Upper lobe of right lung (tissue), 1 donor: Measurements from ENCODE around the gene C10orf105. TPM values are rescaled to one million over a fixed set of nuclear protein-coding genes. Genes with fewer than 3 reads are reported as not detected.

Source experiments
- ATAC-seq: fragments of 200-7000 bp; cut with Tn5 transposase; one replicate; pipeline ENCODE4 v1.9.1; 2020; ENCODE audit warnings: mild to moderate bottlenecking, moderate library complexity
- DNase-seq: peaks from one replicate; pipeline ENCODE4 v3.0.0-alpha.2; 2020
- H3K27ac ChIP-seq: fragments of 200-600 bp; one replicate; pipeline ENCODE4 v1.8.0; 2022
- H3K27me3 ChIP-seq: fragments of 200-600 bp; one replicate; pipeline ENCODE4 v1.8.0; 2022; ENCODE audit warnings: mild to moderate bottlenecking
- H3K36me3 ChIP-seq: fragments of 200-600 bp; one replicate; pipeline ENCODE4 v1.8.0; 2022
- H3K4me1 ChIP-seq: fragments of 200-600 bp; one replicate; pipeline ENCODE4 v1.8.0; 2022
- H3K4me3 ChIP-seq: fragments of 200-600 bp; one replicate; pipeline ENCODE4 v1.8.0; 2022; ENCODE audit warnings: mild to moderate bottlenecking
- H3K9me3 ChIP-seq: fragments of 200-600 bp; one replicate; pipeline ENCODE4 v1.8.0; 2022
- CTCF ChIP-seq: fragments of 200-600 bp; IDR thresholded peaks from one replicate; pipeline ENCODE4 v1.8.0; 2022; ENCODE audit warnings: antibody characterized with exemption
- intact Hi-C: fragments of 100-400 bp; cut with DNase I; formaldehyde crosslinking; loops from one replicate; pipeline ENCODE4 v1.11.0; 2022
- total RNA-seq: library from RNA; stranded (reverse); fragmentation: NEBNext Ultra II Directional; extraction: Animal tissue kit (Norgen Biotek cat#: 25700); gene quantifications from one replicate; pipeline ENCODE4 v1.2.1, GENCODE V29; 2021
- donor health status: DM: no; HTN: yes; CAD: no; lungs with severe emphysema.

The C10orf105 gene
- total RNA-seq, 1 donor from 2014 or later, result 0.52 TPM

GRCh38 chr10:71725249-71725648, 5.7 kb upstream of the C10orf105 start:
- TF ChIP-seq CTCF, result no peak
- ATAC-seq (no peak), DNase-seq (no peak)
- intact Hi-C loops, result no loop called here
- Histone ChIP-seq H3K4me3 (no peak overlapping the region), H3K27ac (no peak overlapping the region), H3K36me3 (no peaks in the 10 kb centered on the region), H3K27me3 (no peaks in the 10 kb centered on the region), H3K9me3 (no peaks in the 10 kb centered on the region), H3K4me1 (peaks cover 39% of the 10 kb centered on the region)

GRCh38 chr10:71724539-71724938, 5.0 kb upstream of the C10orf105 start:
- no peaks in the 10 kb centered on the region for H3K36me3 ChIP-seq
- ATAC-seq, result no peak
- DNase-seq, result no peak
- no peaks in the 10 kb centered on the region for H3K9me3 ChIP-seq
- peaks cover 38% of the 10 kb centered on the region for H3K4me1 ChIP-seq
- no peak for TF ChIP-seq CTCF
- intact Hi-C loops, result no loop called here
- H3K4me3 ChIP-seq, result no peak overlapping the region
- no peaks in the 10 kb centered on the region for H3K27me3 ChIP-seq
- no peak overlapping the region for H3K27ac ChIP-seq

- intact Hi-C loops, result no loop called here
- ATAC-seq (no peak), DNase-seq (no peak)
- no peaks in the 10 kb centered on the region for H3K27me3 ChIP-seq
- H3K4me3 ChIP-seq, result no peak overlapping the region
- no peaks in the 10 kb centered on the region for H3K36me3 ChIP-seq
- no peaks in the 10 kb centered on the region for H3K9me3 ChIP-seq
- no peak for TF ChIP-seq CTCF
- H3K27ac ChIP-seq, result no peak overlapping the region
- peaks cover 28% of the 10 kb centered on the region for H3K4me1 ChIP-seq
Observed at GRCh38 chr10:71723311-71723710, 3.7 kb upstream of the C10orf105 start.

GRCh38 chr10:71722849-71723248, 3.3 kb upstream of the C10orf105 start:
- intact Hi-C loops, result no loop called here
- peaks cover 28% of the 10 kb centered on the region for H3K4me1 ChIP-seq
- DNase-seq (no peak), ATAC-seq (no peak)
- no peaks in the 10 kb centered on the region for H3K27me3 ChIP-seq
- no peak overlapping the region for H3K4me3 ChIP-seq
- no peak for TF ChIP-seq CTCF
- H3K27ac ChIP-seq, result no peak overlapping the region
- no peaks in the 10 kb centered on the region for H3K36me3 ChIP-seq
- no peaks in the 10 kb centered on the region for H3K9me3 ChIP-seq

- DNase-seq (no peak), ATAC-seq (no peak)
- Histone ChIP-seq H3K4me1 (peaks cover 20% of the 10 kb centered on the region), H3K4me3 (no peak overlapping the region), H3K36me3 (no peaks in the 10 kb centered on the region), H3K27me3 (no peaks in the 10 kb centered on the region), H3K9me3 (no peaks in the 10 kb centered on the region), H3K27ac (no peak overlapping the region)
- intact Hi-C loops, result no loop called here
- TF ChIP-seq CTCF, result no peak
Observed at GRCh38 chr10:71721313-71721712, 1.7 kb upstream of the C10orf105 start.

- no peak for ATAC-seq
- Histone ChIP-seq H3K27me3 (no peaks in the 10 kb centered on the region), H3K9me3 (no peaks in the 10 kb centered on the region), H3K4me3 (no peak overlapping the region), H3K4me1 (peaks cover 18% of the 10 kb centered on the region), H3K27ac (no peak overlapping the region), H3K36me3 (no peaks in the 10 kb centered on the region)
- intact Hi-C loops, result no loop called here
- no peak for DNase-seq
- no peak for TF ChIP-seq CTCF
Observed at GRCh38 chr10:71720288-71720687, 710 bp upstream of the C10orf105 start.
